K562 (cell line): ENCODE results near the gene CAPN8.

Experiments used
- JUND ChIP-seq, 2 experiments: IDR thresholded peaks; 2 replicates in 1 of 2; 3 replicates in 1 of 2; pipeline ENCODE4 v1.6.1; 2011; ENCODE audit warnings: borderline replicate concordance in 2 of 2, low read depth in 2 of 2, low read length in 2 of 2, improper control_type of control experiment in 1 of 2, missing biosample characterization in 1 of 2, missing genetic modification characterization in 1 of 2, missing genetic modification reagents in 1 of 2
- NR3C1 ChIP-seq: sonication (generic); formaldehyde crosslinking; IDR thresholded peaks from 2 replicates; pipeline ENCODE4 v1.8.1; 2022; ENCODE audit warnings: missing genetic modification reagents
- NR4A1 ChIP-seq, 2 experiments: fragments of 250-450 bp in 1 of 2; fragments of 450-650 bp in 1 of 2; sonication (Bioruptor Pico) in 1 of 2; IDR thresholded peaks; 2 replicates each; pipeline versions ENCODE4 v1.4.0 to v1.6.1; 2016 to 2020; ENCODE audit warnings: mild to moderate bottlenecking in 2 of 2, missing compliant biosample characterization in 1 of 2, missing genetic modification characterization in 1 of 2, moderate library complexity in 1 of 2
- POLR2A ChIP-seq: fragments of 450-650 bp; conservative IDR thresholded peaks from 2 replicates; pipeline ENCODE4 v1.6.1; 2016
- RBBP5 ChIP-seq: fragments of 200-600 bp; sonication (generic); IDR thresholded peaks from 2 replicates; pipeline ENCODE4 v1.6.1; 2012; ENCODE audit warnings: borderline replicate concordance, mild to moderate bottlenecking, low read length, control low read depth, inconsistent platforms; ENCODE audit not compliant: insufficient read depth, poor library complexity, severe bottlenecking
- SAFB2 ChIP-seq: fragments of 200-400 bp; formaldehyde crosslinking; IDR thresholded peaks from 2 replicates; pipeline ENCODE4 v1.6.1; 2018; ENCODE audit warnings: borderline replicate concordance, low read length, low read depth, moderate library complexity; ENCODE audit not compliant: severe bottlenecking

DNA sequence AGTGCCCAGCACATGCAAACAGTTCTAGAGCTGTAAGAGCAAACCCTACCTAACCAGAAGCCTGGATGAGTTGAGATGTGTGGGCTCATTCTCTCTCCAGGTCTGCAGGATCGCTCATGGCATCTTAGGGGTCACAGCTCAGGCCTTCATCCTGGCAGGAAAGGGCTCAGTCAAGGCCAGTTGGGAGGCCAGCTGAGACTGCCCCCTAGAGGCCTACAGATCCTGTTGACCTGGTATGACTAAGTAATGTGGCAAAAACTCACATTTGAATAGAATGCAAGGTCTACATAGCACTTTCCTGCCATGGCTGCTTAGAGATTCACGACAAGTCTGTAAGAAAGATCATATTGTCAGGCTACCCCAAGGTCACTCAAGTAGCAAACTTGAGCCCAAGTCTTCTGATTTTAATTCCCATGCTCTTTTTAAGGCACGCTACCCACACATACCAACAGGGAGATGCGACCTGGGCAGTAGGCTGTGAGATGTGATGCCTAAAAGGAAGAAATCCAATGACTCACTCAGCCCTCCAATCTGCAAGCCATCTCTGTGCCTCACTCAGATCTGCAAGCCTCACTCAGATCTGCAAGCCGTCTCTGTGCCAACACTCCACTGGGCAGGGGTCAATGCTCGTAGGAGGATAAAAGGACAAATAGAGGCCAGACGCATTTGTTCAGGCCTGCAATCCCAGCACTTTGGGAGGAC is 5.1 kb upstream of the CAPN8 start:
- TF ChIP-seq SAFB2, result no peak
- TF ChIP-seq POLR2A, result no peak
- TF ChIP-seq JUND (IDR thresholded peaks at IDR 0.05; ENCODE audit: borderline replicate concordance, low read depth, low read length), result peak; percentile 37; the same call in 1 of the 2 replicates
- no peak for TF ChIP-seq JUND (tag; IDR thresholded peaks at IDR 0.05; ENCODE audit: borderline replicate concordance, low read depth, low read length)
- no peak for TF ChIP-seq RBBP5
- TF ChIP-seq NR4A1 (CRISPR knock-in tag; IDR thresholded peaks at IDR 0.05), result no peak
- TF ChIP-seq NR4A1 (tag; IDR thresholded peaks at IDR 0.05), result no peak
- TF ChIP-seq NR3C1 (CRISPR knock-in tag), result no peak
